ENCODE results near the gene ZBTB40.

Gene ZBTB40

DNA sequence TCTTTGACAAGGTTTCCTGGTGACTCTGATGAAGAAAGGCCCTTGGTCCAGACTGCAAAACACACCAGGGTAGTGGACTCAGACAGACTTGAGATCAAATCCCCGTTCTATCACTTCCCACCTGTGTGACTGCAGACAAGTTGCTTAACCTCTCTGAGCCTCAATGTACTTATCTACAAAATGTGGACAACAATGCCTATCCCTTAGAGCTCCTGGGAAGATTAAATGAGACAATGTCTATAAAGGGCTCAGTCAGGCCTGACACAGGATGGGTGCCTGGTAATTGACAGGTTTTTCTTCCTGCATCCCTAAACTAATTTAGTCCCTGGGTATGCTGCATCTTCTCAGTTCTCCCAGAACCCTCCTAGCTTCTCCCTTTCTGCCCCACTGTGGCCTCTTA lies 37.9 kb upstream of the ZBTB40 start:
- no peaks in the 10 kb centered on the region for H3K27me3 ChIP-seq (ENCODE audit: control insufficient read depth, insufficient read depth, low read length)
- H3K27ac ChIP-seq (ENCODE audit: low read depth, low read length) = no peak overlapping the region
- H3K4me1 ChIP-seq (ENCODE audit: control insufficient read depth, insufficient read depth, low read length) = peaks cover 8% of the 10 kb centered on the region
- H3K4me3 ChIP-seq (ENCODE audit: low read depth, low read length) = no peak overlapping the region
- no peak overlapping the region for H3K9ac ChIP-seq (ENCODE audit: low read length)
- H3K36me3 ChIP-seq (ENCODE audit: control insufficient read depth, insufficient read depth, low read length) = no peaks in the 10 kb centered on the region
- no peaks in the 10 kb centered on the region for H3K9me3 ChIP-seq (ENCODE audit: control insufficient read depth, insufficient read depth, low read depth, low read length)

DNA sequence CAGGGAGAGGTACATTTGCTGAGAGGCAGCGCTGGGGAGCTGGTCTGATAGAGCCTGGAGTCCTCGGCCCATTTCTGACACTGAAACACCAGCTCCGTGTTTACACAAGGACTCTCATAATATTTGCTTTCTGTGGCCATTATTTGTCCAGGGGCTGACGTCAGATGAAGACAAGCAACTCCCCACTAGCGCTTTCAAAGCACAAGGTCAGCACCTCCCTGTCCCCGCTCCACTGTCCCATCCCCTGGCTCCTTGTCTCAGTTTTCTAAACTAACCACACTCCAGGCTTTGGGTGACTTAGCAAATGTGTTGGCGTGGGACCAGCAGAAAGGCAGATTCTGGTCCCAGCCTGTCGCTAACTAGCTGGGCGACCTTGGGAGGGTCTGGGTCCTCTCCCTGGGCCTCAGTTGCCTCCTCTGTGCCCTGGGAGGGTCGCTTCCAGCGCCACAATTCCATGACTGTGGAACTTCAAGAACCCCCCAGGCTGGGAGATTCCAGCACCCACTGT lies 37.4 kb upstream of the ZBTB40 start:
- no peaks in the 10 kb centered on the region for H3K36me3 ChIP-seq (ENCODE audit: control insufficient read depth, insufficient read depth, low read length)
- H3K27ac ChIP-seq (ENCODE audit: low read depth, low read length) = no peak overlapping the region
- H3K4me1 ChIP-seq (ENCODE audit: control insufficient read depth, insufficient read depth, low read length) = peaks cover 8% of the 10 kb centered on the region
- no peak overlapping the region for H3K9ac ChIP-seq (ENCODE audit: low read length)
- H3K9me3 ChIP-seq (ENCODE audit: control insufficient read depth, insufficient read depth, low read depth, low read length) = no peaks in the 10 kb centered on the region
- no peaks in the 10 kb centered on the region for H3K27me3 ChIP-seq (ENCODE audit: control insufficient read depth, insufficient read depth, low read length)
- H3K4me3 ChIP-seq (ENCODE audit: low read depth, low read length) = no peak overlapping the region

DNA sequence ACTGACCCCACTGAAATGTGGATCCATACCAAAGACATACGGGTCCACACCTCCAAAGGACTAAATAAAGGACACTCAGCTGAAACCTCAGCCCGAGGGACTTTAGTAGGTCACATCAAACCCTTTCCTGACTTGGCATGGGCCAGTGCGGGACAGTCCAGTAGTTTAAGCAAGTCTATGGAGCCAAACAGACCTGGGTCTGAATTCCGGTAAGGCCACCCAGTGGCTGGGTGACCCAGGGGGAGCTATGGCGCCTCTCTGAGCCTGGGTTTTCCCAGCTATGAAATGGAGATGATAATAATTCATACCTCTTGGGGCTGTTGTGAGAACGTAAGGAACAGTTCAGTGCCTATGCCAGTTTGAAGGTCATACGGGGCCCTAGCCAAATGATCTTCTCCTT lies 36.2 kb upstream of the ZBTB40 start:
- no peak overlapping the region for H3K27ac ChIP-seq (ENCODE audit: low read depth, low read length)
- no peaks in the 10 kb centered on the region for H3K36me3 ChIP-seq (ENCODE audit: control insufficient read depth, insufficient read depth, low read length)
- no peaks in the 10 kb centered on the region for H3K27me3 ChIP-seq (ENCODE audit: control insufficient read depth, insufficient read depth, low read length)
- H3K4me1 ChIP-seq (ENCODE audit: control insufficient read depth, insufficient read depth, low read length) = peaks cover 8% of the 10 kb centered on the region
- no peak overlapping the region for H3K4me3 ChIP-seq (ENCODE audit: low read depth, low read length)
- H3K9me3 ChIP-seq (ENCODE audit: control insufficient read depth, insufficient read depth, low read depth, low read length) = no peaks in the 10 kb centered on the region
- no peak overlapping the region for H3K9ac ChIP-seq (ENCODE audit: low read length)

DNA sequence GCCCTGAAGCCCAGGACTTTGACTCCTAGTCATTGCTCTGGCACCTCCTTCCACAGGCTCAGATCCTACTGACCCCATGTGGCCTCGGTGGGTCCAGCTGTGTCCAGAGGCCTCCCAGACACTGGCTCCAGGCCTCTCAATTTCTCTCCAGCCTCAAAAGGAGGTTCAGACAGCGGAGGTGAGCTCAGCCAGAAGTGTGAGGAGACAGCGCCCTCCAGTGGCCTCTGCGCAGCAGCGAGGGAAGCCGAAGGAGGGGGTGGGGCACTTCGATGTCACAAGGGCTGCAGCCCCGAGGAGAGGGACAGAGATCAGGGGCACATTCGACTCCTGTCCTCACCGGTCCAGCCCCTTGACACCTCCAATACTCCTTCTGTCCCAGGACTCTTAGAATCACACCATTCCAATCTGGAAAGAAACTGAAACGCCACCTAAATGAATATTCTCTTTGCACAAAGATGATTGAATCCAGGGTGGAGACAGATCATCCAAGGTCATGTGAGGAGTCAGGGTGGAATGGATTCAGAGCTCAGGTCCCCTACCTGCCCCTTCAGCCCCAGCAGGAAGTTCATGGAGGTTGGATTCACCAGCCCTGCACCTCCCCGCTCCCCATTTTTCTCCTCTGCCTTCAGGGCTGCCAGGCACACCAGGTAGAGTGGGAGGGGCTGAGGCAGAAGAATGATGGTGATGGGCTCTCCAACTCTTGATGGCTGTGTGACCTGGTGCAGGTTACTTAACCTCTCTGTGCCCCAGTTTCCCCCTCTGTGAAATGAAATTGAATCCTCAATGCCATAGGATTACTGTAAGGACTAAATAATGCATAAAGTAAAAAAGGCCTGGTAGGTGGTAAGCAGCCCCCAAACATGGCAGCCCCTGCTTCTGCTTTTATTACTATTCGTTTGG lies 34.8 kb upstream of the ZBTB40 start:
- Histone ChIP-seq H3K4me1 (ENCODE audit: control insufficient read depth, insufficient read depth, low read length) (peaks cover 8% of the 10 kb centered on the region), H3K36me3 (ENCODE audit: control insufficient read depth, insufficient read depth, low read length) (no peaks in the 10 kb centered on the region), H3K9ac (ENCODE audit: low read length) (no peak overlapping the region), H3K27ac (ENCODE audit: low read depth, low read length) (no peak overlapping the region), H3K4me3 (ENCODE audit: low read depth, low read length) (peak overlapping the region; percentile 32), H3K27me3 (ENCODE audit: control insufficient read depth, insufficient read depth, low read length) (no peaks in the 10 kb centered on the region), H3K9me3 (ENCODE audit: control insufficient read depth, insufficient read depth, low read depth, low read length) (no peaks in the 10 kb centered on the region)

DNA sequence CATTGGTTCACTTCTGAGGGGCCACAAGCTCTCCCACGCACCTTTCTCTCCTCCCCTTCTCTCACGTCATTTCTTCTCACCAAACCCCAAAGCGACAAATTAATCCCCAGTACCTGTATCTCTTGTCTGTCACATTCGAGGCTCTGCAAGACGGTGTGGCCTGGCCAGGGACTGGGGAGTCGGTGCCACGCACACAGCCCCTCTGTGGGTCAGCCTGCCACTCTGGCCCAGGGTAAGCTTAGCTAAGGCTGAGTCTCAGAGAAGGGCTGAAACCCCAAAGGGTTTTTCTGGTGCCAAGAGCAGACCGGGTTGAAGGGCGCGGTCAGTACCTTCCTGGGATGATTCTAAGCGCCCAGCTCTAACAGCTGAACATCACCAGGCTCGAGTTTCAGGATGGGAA lies 34.2 kb upstream of the ZBTB40 start:
- Histone ChIP-seq H3K27me3 (ENCODE audit: control insufficient read depth, insufficient read depth, low read length) (no peaks in the 10 kb centered on the region), H3K27ac (ENCODE audit: low read depth, low read length) (no peak overlapping the region), H3K9ac (ENCODE audit: low read length) (no peak overlapping the region), H3K36me3 (ENCODE audit: control insufficient read depth, insufficient read depth, low read length) (no peaks in the 10 kb centered on the region), H3K4me1 (ENCODE audit: control insufficient read depth, insufficient read depth, low read length) (peaks cover 7% of the 10 kb centered on the region), H3K4me3 (ENCODE audit: low read depth, low read length) (no peak overlapping the region), H3K9me3 (ENCODE audit: control insufficient read depth, insufficient read depth, low read depth, low read length) (no peaks in the 10 kb centered on the region)

DNA sequence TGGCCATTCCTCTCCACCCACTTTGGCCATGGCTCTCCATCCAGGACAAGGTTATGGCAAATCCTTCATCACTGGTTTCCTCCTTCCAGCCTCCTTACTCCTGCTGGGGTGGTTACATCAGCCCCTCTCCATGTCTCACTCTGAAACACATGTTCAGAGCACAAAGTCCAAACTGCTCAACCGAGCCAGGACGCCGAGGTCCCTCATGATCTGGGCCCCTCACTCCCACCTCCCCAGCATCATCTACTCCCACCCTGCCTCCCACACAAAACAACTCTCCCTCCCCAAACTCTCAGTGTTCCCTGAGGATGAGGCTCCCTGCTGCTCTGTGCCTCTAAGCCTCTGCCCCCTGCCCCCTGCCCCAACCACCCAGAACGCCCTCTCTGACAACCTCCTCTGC lies 33.3 kb upstream of the ZBTB40 start:
- Histone ChIP-seq H3K27me3 (ENCODE audit: control insufficient read depth, insufficient read depth, low read length) (no peaks in the 10 kb centered on the region), H3K4me1 (ENCODE audit: control insufficient read depth, insufficient read depth, low read length) (peaks cover 4% of the 10 kb centered on the region; the same call in 1 of the 2 replicates), H3K36me3 (ENCODE audit: control insufficient read depth, insufficient read depth, low read length) (no peaks in the 10 kb centered on the region), H3K4me3 (ENCODE audit: low read depth, low read length) (no peak overlapping the region), H3K27ac (ENCODE audit: low read depth, low read length) (no peak overlapping the region), H3K9me3 (ENCODE audit: control insufficient read depth, insufficient read depth, low read depth, low read length) (no peaks in the 10 kb centered on the region), H3K9ac (ENCODE audit: low read length) (no peak overlapping the region)

DNA sequence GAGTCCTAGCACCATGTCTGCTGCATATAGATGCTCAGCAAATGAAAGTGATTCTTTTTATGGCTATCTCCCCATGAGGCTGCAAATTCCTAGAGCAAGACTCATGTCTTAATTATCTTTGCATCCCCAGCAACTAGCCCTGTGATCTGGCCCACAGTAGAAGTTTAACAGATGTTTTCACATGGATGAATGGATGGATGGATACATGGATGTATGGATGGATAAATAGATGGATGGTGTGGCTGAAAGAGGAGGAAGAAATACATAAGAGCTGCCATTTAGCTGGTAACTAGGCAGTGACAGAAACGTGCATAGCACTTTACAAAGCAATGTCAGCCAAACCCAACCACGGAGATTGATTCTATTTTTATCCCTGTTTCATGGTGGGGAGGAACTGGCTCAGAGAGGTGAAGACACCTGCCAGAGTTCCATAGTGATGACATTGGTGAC lies 32.7 kb upstream of the ZBTB40 start:
- no peaks in the 10 kb centered on the region for H3K27me3 ChIP-seq (ENCODE audit: control insufficient read depth, insufficient read depth, low read length)
- H3K4me3 ChIP-seq (ENCODE audit: low read depth, low read length) = no peak overlapping the region
- H3K9ac ChIP-seq (ENCODE audit: low read length) = no peak overlapping the region
- no peaks in the 10 kb centered on the region for H3K9me3 ChIP-seq (ENCODE audit: control insufficient read depth, insufficient read depth, low read depth, low read length)
- H3K27ac ChIP-seq (ENCODE audit: low read depth, low read length) = no peak overlapping the region
- peaks cover 4% of the 10 kb centered on the region; the same call in 1 of the 2 replicates for H3K4me1 ChIP-seq (ENCODE audit: control insufficient read depth, insufficient read depth, low read length)
- H3K36me3 ChIP-seq (ENCODE audit: control insufficient read depth, insufficient read depth, low read length) = no peaks in the 10 kb centered on the region

DNA sequence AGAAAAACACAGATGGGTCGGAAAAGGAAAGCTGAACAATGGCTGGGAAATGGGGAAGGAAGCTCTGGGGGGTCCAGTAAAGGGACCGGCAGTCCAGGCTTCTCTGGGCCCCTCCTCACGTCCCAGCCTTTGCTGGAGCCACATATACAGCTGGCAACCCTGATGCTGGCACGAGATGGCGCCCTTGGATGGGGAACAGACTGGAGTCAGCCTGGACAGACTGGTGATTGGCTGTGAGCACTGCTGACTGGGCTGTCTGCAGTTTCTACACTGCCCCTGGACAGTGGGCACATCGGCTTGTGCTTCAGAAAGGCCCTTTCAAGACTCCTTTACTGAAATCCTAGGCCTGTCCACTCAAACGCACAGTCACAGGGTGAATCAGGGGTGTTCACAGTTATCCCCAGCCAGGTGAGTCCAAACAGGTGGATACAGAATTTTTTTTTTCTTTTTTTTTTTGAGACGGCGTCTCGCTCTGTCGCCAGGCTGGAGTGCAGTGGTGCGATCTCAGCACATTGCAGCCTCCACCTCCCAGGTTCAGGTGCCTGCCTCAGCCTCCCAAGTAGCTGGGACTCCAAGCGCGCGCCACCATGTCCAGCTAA lies 31.1 kb upstream of the ZBTB40 start:
- H3K27ac ChIP-seq (ENCODE audit: low read depth, low read length) = no peak overlapping the region
- no peak overlapping the region for H3K9ac ChIP-seq (ENCODE audit: low read length)
- H3K4me1 ChIP-seq (ENCODE audit: control insufficient read depth, insufficient read depth, low read length) = peaks cover 4% of the 10 kb centered on the region; the same call in 1 of the 2 replicates
- H3K9me3 ChIP-seq (ENCODE audit: control insufficient read depth, insufficient read depth, low read depth, low read length) = no peaks in the 10 kb centered on the region
- no peaks in the 10 kb centered on the region for H3K27me3 ChIP-seq (ENCODE audit: control insufficient read depth, insufficient read depth, low read length)
- no peak overlapping the region for H3K4me3 ChIP-seq (ENCODE audit: low read depth, low read length)
- H3K36me3 ChIP-seq (ENCODE audit: control insufficient read depth, insufficient read depth, low read length) = no peaks in the 10 kb centered on the region

DNA sequence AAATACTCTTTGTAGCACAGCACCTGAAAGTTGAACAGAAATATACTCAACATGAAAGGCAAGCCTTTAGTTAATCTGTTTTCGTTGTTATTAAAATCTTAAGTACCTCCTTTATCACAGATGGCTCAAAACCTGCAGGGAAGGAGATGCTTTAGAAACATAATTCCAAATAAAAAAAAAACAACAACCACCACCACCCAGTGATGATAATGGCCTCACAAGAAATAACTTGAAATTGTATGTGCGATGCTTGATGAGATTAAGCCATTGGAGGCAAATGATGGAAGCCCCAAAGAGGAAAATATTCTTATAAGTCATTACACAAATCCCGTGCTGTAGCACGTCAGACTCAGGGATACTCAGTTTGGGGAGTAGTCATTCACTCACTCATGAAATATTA lies 24.9 kb upstream of the ZBTB40 start:
- no peak overlapping the region for H3K27ac ChIP-seq (ENCODE audit: low read depth, low read length)
- no peak overlapping the region for H3K9ac ChIP-seq (ENCODE audit: low read length)
- no peak overlapping the region for H3K4me3 ChIP-seq (ENCODE audit: low read depth, low read length)
- no peaks in the 10 kb centered on the region for H3K4me1 ChIP-seq (ENCODE audit: control insufficient read depth, insufficient read depth, low read length)
- no peaks in the 10 kb centered on the region for H3K27me3 ChIP-seq (ENCODE audit: control insufficient read depth, insufficient read depth, low read length)
- H3K9me3 ChIP-seq (ENCODE audit: control insufficient read depth, insufficient read depth, low read depth, low read length) = no peaks in the 10 kb centered on the region
- no peaks in the 10 kb centered on the region for H3K36me3 ChIP-seq (ENCODE audit: control insufficient read depth, insufficient read depth, low read length)

DNA sequence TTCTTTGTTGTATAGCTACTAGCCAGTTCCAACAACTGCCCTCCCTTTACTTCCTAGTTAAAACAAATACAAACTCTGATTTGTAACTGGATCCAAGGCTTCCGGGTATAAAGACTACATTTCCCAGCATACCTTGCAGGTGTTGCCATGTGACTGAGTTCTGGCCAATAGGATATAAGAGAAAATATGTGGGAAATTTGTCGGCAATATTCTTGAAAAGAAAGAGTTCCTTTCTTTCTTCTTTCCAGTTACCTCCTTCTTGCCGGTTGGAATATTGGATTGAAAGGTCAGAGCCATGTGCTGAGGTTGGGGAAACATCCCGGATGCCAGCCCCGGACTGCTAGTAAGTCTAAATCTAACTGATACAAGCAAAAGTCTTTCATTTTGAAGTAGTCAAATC lies 23.0 kb upstream of the ZBTB40 start:
- H3K36me3 ChIP-seq (ENCODE audit: control insufficient read depth, insufficient read depth, low read length) = no peaks in the 10 kb centered on the region
- no peak overlapping the region for H3K27ac ChIP-seq (ENCODE audit: low read depth, low read length)
- H3K9me3 ChIP-seq (ENCODE audit: control insufficient read depth, insufficient read depth, low read depth, low read length) = no peaks in the 10 kb centered on the region
- no peaks in the 10 kb centered on the region for H3K27me3 ChIP-seq (ENCODE audit: control insufficient read depth, insufficient read depth, low read length)
- no peaks in the 10 kb centered on the region for H3K4me1 ChIP-seq (ENCODE audit: control insufficient read depth, insufficient read depth, low read length)
- H3K4me3 ChIP-seq (ENCODE audit: low read depth, low read length) = peak overlapping the region; percentile 49; the same call in 1 of the 2 replicates
- no peak overlapping the region for H3K9ac ChIP-seq (ENCODE audit: low read length)

DNA sequence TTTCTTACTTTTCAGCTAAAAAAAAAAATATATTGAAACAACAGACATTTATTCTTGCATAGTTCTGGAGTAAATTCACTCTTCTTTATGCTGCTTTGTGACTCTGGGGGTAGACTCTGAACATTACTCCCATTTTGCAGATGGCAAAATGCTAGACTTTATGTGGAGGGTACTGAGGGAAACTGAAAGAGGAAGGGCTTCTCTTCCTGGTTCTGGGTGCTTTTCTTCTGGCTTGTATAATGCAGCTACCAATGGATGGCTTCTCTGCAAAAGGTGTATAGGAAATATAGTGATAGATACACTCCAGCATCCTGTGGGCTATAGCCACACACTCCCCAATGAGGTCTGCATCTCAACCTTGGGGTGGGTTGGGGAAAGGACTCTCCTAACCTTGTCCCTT lies 19.7 kb upstream of the ZBTB40 start:
- no peaks in the 10 kb centered on the region for H3K9me3 ChIP-seq (ENCODE audit: control insufficient read depth, insufficient read depth, low read depth, low read length)
- H3K4me3 ChIP-seq (ENCODE audit: low read depth, low read length) = no peak overlapping the region
- H3K27ac ChIP-seq (ENCODE audit: low read depth, low read length) = no peak overlapping the region
- no peaks in the 10 kb centered on the region for H3K27me3 ChIP-seq (ENCODE audit: control insufficient read depth, insufficient read depth, low read length)
- H3K4me1 ChIP-seq (ENCODE audit: control insufficient read depth, insufficient read depth, low read length) = no peaks in the 10 kb centered on the region
- H3K36me3 ChIP-seq (ENCODE audit: control insufficient read depth, insufficient read depth, low read length) = no peaks in the 10 kb centered on the region
- H3K9ac ChIP-seq (ENCODE audit: low read length) = no peak overlapping the region
